IPS DF 6.9 (cell line): ENCODE measurements around the gene GRAMD2B.
"Not testable (repeated sequence)": the region's sequence is repeated elsewhere in the genome, so short reads cannot be mapped to it uniquely, and the experiment has no call there.

Experiments
- DNase-seq: peaks from one replicate; pipeline ENCODE4 v3.0.0-alpha.2; 2013; ENCODE audit warnings: low read depth, low spot score
- H3K27ac ChIP-seq: one replicate; pipeline ENCODE4 v1.5.1; 2013; ENCODE audit warnings: low read length, control low read depth
- H3K27me3 ChIP-seq: 2 replicates; pipeline ENCODE4 v1.6.1; 2013; ENCODE audit warnings: mild to moderate bottlenecking, low read length; ENCODE audit not compliant: control insufficient read depth, insufficient read depth
- H3K36me3 ChIP-seq: 2 replicates; pipeline ENCODE4 v1.6.1; 2013; ENCODE audit warnings: low read length; ENCODE audit not compliant: control insufficient read depth, insufficient read depth
- H3K4me1 ChIP-seq: 2 replicates; pipeline ENCODE4 v1.6.1; 2013; ENCODE audit warnings: low read length; ENCODE audit not compliant: control insufficient read depth, insufficient read depth
- H3K4me3 ChIP-seq: 2 replicates; pipeline ENCODE4 v1.5.1; 2013; ENCODE audit warnings: mild to moderate bottlenecking, low read length
- H3K9me3 ChIP-seq: 2 replicates; pipeline ENCODE4 v1.6.1; 2013; ENCODE audit warnings: low read length, inconsistent platforms; ENCODE audit not compliant: control insufficient read depth, insufficient read depth
- WGBS: extraction: QIAGEN DNeasy Blood & Tissue Kit; methylation state at CpG from one replicate; pipeline ENCODE4 v1.1.7; 2013; ENCODE audit warnings: mixed read lengths, missing lambda C conversion rate; ENCODE audit not compliant: insufficient read length, insufficient coverage; 5-methylcytosine and 5-hydroxymethylcytosine counted together

Gene GRAMD2B

GRCh38 chr5:126516852-126517251 is 93.6 kb downstream of the GRAMD2B start:
- no peak overlapping the region for H3K4me3 ChIP-seq
- no peaks in the 10 kb centered on the region for H3K27me3 ChIP-seq
- H3K9me3 ChIP-seq = no peaks in the 10 kb centered on the region
- 0 out of 2 replicates have a peak, but pooled peaks cover 1% of the 10 kb centered on the region for H3K4me1 ChIP-seq
- H3K27ac ChIP-seq = no peak overlapping the region
- DNase-seq = no peak
- no peaks in the 10 kb centered on the region for H3K36me3 ChIP-seq

- H3K27ac ChIP-seq, DNase-seq: not testable (repeated sequence)
Measured at GRCh38 chr5:126519223-126519622, 96.0 kb downstream of the GRAMD2B start.

GRCh38 chr5:126519637-126520592 is 96.7 kb downstream of the GRAMD2B start:
- Histone ChIP-seq H3K4me1 (0 out of 2 replicates have a peak, but pooled peaks cover 1% of the 10 kb centered on the region), H3K27me3 (no peaks in the 10 kb centered on the region), H3K9me3 (no peaks in the 10 kb centered on the region), H3K4me3 (no peak overlapping the region), H3K27ac (no peak overlapping the region), H3K36me3 (no peaks in the 10 kb centered on the region)
- no peak for DNase-seq
- whole genome bisulfite sequencing = 100% methylated on average over 1 of the region's 6 CpGs

More at GRCh38 chr5:126519223-126519622, 96.0 kb downstream of the GRAMD2B start:
- not testable (repeated sequence) for H3K4me3 ChIP-seq, H3K9me3 ChIP-seq, H3K36me3 ChIP-seq, H3K27me3 ChIP-seq, H3K4me1 ChIP-seq
- no CpG with 5 or more reads among the region's 4 CpGs for WGBS

- no peak for DNase-seq
- no peak overlapping the region for H3K4me3 ChIP-seq
- no peak overlapping the region for H3K27ac ChIP-seq
- H3K27me3 ChIP-seq = no peaks in the 10 kb centered on the region
- H3K36me3 ChIP-seq = no peaks in the 10 kb centered on the region
- H3K4me1 ChIP-seq = 0 out of 2 replicates have a peak, but pooled peaks cover 1% of the 10 kb centered on the region
- no peaks in the 10 kb centered on the region for H3K9me3 ChIP-seq
Measured at GRCh38 chr5:126520593-126520953, 97.4 kb downstream of the GRAMD2B start.

GRCh38 chr5:126521130-126521529 is 97.9 kb downstream of the GRAMD2B start:
- DNase-seq = no peak
- no peak overlapping the region for H3K27ac ChIP-seq

GRCh38 chr5:126523818-126524510 is 100.8 kb downstream of the GRAMD2B start:
- no peak overlapping the region for H3K4me3 ChIP-seq
- no peaks in the 10 kb centered on the region for H3K36me3 ChIP-seq
- H3K4me1 ChIP-seq = 0 out of 2 replicates have a peak, but pooled peaks cover 1% of the 10 kb centered on the region
- no peaks in the 10 kb centered on the region for H3K27me3 ChIP-seq
- no CpG with 5 or more reads among the region's 8 CpGs for WGBS
- DNase-seq = no peak
- no peak overlapping the region for H3K27ac ChIP-seq
- H3K9me3 ChIP-seq = no peaks in the 10 kb centered on the region; the same call in 1 of the 2 replicates

More at GRCh38 chr5:126521130-126521529, 97.9 kb downstream of the GRAMD2B start:
- Histone ChIP-seq H3K4me1 (0 out of 2 replicates have a peak, but pooled peaks cover 1% of the 10 kb centered on the region), H3K36me3 (no peaks in the 10 kb centered on the region), H3K4me3 (no peak overlapping the region), H3K9me3 (no peaks in the 10 kb centered on the region), H3K27me3 (no peaks in the 10 kb centered on the region)

- no CpG with 5 or more reads among the region's 5 CpGs for WGBS
Measured at GRCh38 chr5:126525630-126526245, 102.5 kb downstream of the GRAMD2B start.

GRCh38 chr5:126526493-126526892 is 103.3 kb downstream of the GRAMD2B start:
- no peak overlapping the region for H3K27ac ChIP-seq
- no peaks in the 10 kb centered on the region for H3K4me1 ChIP-seq
- H3K27me3 ChIP-seq = no peaks in the 10 kb centered on the region
- no peak overlapping the region for H3K4me3 ChIP-seq
- H3K9me3 ChIP-seq = no peaks in the 10 kb centered on the region; the same call in 1 of the 2 replicates
- no peaks in the 10 kb centered on the region for H3K36me3 ChIP-seq
- DNase-seq = no peak

More at GRCh38 chr5:126525630-126526245, 102.5 kb downstream of the GRAMD2B start:
- H3K9me3 ChIP-seq = no peaks in the 10 kb centered on the region; the same call in 1 of the 2 replicates
- no peaks in the 10 kb centered on the region for H3K27me3 ChIP-seq
- no peaks in the 10 kb centered on the region for H3K4me1 ChIP-seq
- DNase-seq = peak; percentile 11
- no peaks in the 10 kb centered on the region for H3K36me3 ChIP-seq
- H3K27ac ChIP-seq = no peak overlapping the region
- no peak overlapping the region for H3K4me3 ChIP-seq

GRCh38 chr5:126527158-126527557 is 103.9 kb downstream of the GRAMD2B start:
- no peaks in the 10 kb centered on the region; the same call in 1 of the 2 replicates for H3K9me3 ChIP-seq
- H3K36me3 ChIP-seq = no peaks in the 10 kb centered on the region
- no peak overlapping the region for H3K4me3 ChIP-seq
- H3K4me1 ChIP-seq = no peaks in the 10 kb centered on the region
- DNase-seq = no peak
- WGBS = no CpG with 5 or more reads among the region's 1 CpG
- H3K27ac ChIP-seq = no peak overlapping the region
- H3K27me3 ChIP-seq = no peaks in the 10 kb centered on the region

GRCh38 chr5:126527892-126528291 is 104.7 kb downstream of the GRAMD2B start:
- Histone ChIP-seq H3K9me3 (no peaks in the 10 kb centered on the region; the same call in 1 of the 2 replicates), H3K27me3 (no peaks in the 10 kb centered on the region), H3K4me1 (no peaks in the 10 kb centered on the region), H3K4me3 (no peak overlapping the region), H3K27ac (no peak overlapping the region), H3K36me3 (no peaks in the 10 kb centered on the region)
- no peak for DNase-seq
